IPS DF 6.9 (cell line): Measurements from ENCODE around the gene SRPK2.
"Not testable (repeated sequence)": the region's sequence is repeated elsewhere in the genome, so short reads cannot be mapped to it uniquely, and the experiment has no call there.

Experiments used
- DNase-seq: peaks from one replicate; pipeline ENCODE4 v3.0.0-alpha.2; 2013; ENCODE audit warnings: low read depth, low spot score
- H3K27ac ChIP-seq: one replicate; pipeline ENCODE4 v1.5.1; 2013; ENCODE audit warnings: low read length, control low read depth
- H3K27me3 ChIP-seq: 2 replicates; pipeline ENCODE4 v1.6.1; 2013; ENCODE audit warnings: mild to moderate bottlenecking, low read length; ENCODE audit not compliant: control insufficient read depth, insufficient read depth
- H3K36me3 ChIP-seq: 2 replicates; pipeline ENCODE4 v1.6.1; 2013; ENCODE audit warnings: low read length; ENCODE audit not compliant: control insufficient read depth, insufficient read depth
- H3K4me1 ChIP-seq: 2 replicates; pipeline ENCODE4 v1.6.1; 2013; ENCODE audit warnings: low read length; ENCODE audit not compliant: control insufficient read depth, insufficient read depth
- H3K4me3 ChIP-seq: 2 replicates; pipeline ENCODE4 v1.5.1; 2013; ENCODE audit warnings: mild to moderate bottlenecking, low read length
- H3K9me3 ChIP-seq: 2 replicates; pipeline ENCODE4 v1.6.1; 2013; ENCODE audit warnings: low read length, inconsistent platforms; ENCODE audit not compliant: control insufficient read depth, insufficient read depth
- WGBS: extraction: QIAGEN DNeasy Blood & Tissue Kit; methylation state at CpG from one replicate; pipeline ENCODE4 v1.1.7; 2013; ENCODE audit warnings: mixed read lengths, missing lambda C conversion rate; ENCODE audit not compliant: insufficient read length, insufficient coverage; 5-methylcytosine and 5-hydroxymethylcytosine counted together

The SRPK2 gene

DNA sequence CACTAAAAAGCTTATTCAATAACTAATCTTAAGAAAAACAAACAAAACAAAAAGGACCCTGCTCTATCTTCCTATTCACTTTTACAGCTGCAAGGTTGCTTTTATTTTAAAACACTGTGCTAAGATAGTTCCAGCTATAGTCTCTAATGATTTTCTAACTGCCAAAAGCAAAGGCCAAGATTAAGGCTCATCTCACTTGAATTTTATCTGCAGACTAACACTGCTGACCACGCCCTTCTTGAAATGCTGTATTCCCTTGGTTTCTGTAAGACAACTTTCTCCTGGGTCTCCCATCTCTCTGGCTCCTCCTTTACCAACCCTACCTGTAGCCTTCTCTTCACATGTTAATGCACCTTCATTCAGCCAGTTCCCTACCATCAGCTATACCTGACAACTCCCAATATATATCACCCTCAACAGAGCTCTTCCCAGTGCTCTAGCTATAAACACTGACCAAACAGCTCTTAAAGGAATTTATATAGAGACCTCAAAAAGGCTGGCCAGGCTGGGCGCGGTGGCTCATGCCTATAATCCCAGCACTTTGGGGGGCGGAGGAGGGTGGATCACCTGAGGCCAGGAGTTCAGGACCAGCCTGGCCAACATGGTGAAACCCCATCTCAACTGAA lies 11.7 kb downstream of the SRPK2 start:
- no peak for DNase-seq
- H3K4me1 ChIP-seq, result no peaks in the 10 kb centered on the region; the same call in 1 of the 2 replicates
- H3K4me3 ChIP-seq, result no peak overlapping the region
- WGBS, result no CpG with 5 or more reads among the region's 4 CpGs
- H3K27ac ChIP-seq, result no peak overlapping the region
- no peaks in the 10 kb centered on the region for H3K9me3 ChIP-seq
- H3K27me3 ChIP-seq, result no peaks in the 10 kb centered on the region
- no peaks in the 10 kb centered on the region for H3K36me3 ChIP-seq

- no peak overlapping the region for H3K27ac ChIP-seq
- no peaks in the 10 kb centered on the region for H3K27me3 ChIP-seq
- WGBS, result no CpG with 5 or more reads among the region's 3 CpGs
- no peaks in the 10 kb centered on the region for H3K4me1 ChIP-seq
- H3K9me3 ChIP-seq, result no peaks in the 10 kb centered on the region
- DNase-seq, result no peak
- no peak overlapping the region for H3K4me3 ChIP-seq
- no peaks in the 10 kb centered on the region for H3K36me3 ChIP-seq
Measured at GRCh38 chr7:105369944-105370343, 18.8 kb downstream of the SRPK2 start.

GRCh38 chr7:105367458-105367857 lies 21.3 kb downstream of the SRPK2 start:
- no peak for DNase-seq
- no peaks in the 10 kb centered on the region for H3K4me1 ChIP-seq
- no CpG with 5 or more reads among the region's 2 CpGs for WGBS
- no peaks in the 10 kb centered on the region for H3K9me3 ChIP-seq
- no peaks in the 10 kb centered on the region for H3K27me3 ChIP-seq
- H3K4me3 ChIP-seq, result no peak overlapping the region
- no peak overlapping the region for H3K27ac ChIP-seq
- H3K36me3 ChIP-seq, result no peaks in the 10 kb centered on the region

GRCh38 chr7:105365541-105366534 lies 22.9 kb downstream of the SRPK2 start:
- no peak for DNase-seq
- H3K4me3 ChIP-seq, result no peak overlapping the region
- WGBS, result no CpG with 5 or more reads among the region's 25 CpGs
- no peaks in the 10 kb centered on the region for H3K27me3 ChIP-seq
- no peaks in the 10 kb centered on the region for H3K4me1 ChIP-seq
- no peaks in the 10 kb centered on the region for H3K36me3 ChIP-seq
- H3K27ac ChIP-seq, result no peak overlapping the region
- H3K9me3 ChIP-seq, result no peaks in the 10 kb centered on the region

DNA sequence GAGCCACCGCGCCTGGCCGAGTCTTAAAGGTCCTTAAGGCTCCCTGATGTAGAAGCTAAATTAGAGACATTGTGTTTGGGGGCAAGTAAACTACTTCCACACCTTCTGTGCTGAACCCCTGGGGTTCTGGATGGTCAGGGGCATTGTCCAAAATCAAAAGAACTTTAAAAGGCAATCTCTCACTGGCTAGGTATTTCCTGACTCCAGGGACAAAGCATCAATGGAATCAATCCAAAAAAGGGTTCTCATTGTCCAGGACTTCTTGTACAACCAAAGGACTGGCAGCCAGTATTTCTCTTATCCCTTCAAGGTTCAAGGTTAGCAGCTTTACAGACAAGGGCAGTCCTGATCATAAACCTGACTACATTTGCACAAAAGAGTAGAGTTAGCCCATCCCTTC lies 24.0 kb downstream of the SRPK2 start:
- H3K4me1 ChIP-seq, result no peaks in the 10 kb centered on the region
- no peak overlapping the region for H3K4me3 ChIP-seq
- H3K27me3 ChIP-seq, result no peaks in the 10 kb centered on the region
- H3K36me3 ChIP-seq, result no peaks in the 10 kb centered on the region
- no peak overlapping the region for H3K27ac ChIP-seq
- no CpG with 5 or more reads among the region's 3 CpGs for WGBS
- H3K9me3 ChIP-seq, result no peaks in the 10 kb centered on the region
- no peak for DNase-seq

DNA sequence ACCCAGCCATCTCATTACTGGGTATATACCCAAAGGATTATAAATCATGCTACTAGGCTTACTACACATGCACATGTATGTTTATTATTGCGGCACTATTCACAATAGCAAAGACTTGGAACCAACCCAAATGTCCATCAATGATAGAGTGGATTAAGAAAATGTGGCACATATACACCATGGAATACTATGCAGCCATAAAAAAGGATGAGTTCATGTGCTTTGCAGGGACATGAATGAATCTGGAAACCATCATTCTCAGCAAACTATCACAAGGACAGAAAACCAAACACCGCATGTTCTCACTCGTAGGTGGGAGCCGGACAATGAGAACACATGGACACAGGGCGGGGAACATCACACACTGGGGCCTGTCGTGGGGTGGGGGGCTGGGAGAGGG lies 25.1 kb downstream of the SRPK2 start:
- H3K27ac ChIP-seq, H3K36me3 ChIP-seq, H3K9me3 ChIP-seq, H3K27me3 ChIP-seq, H3K4me1 ChIP-seq, DNase-seq, H3K4me3 ChIP-seq: not testable (repeated sequence)
- no CpG with 5 or more reads among the region's 6 CpGs for WGBS

- H3K36me3 ChIP-seq, H3K4me1 ChIP-seq, DNase-seq, H3K9me3 ChIP-seq, H3K4me3 ChIP-seq, H3K27me3 ChIP-seq, H3K27ac ChIP-seq: not testable (repeated sequence)
- WGBS, result no CpG with 5 or more reads among the region's 5 CpGs
Measured at GRCh38 chr7:105362685-105363084, 26.0 kb downstream of the SRPK2 start.

DNA sequence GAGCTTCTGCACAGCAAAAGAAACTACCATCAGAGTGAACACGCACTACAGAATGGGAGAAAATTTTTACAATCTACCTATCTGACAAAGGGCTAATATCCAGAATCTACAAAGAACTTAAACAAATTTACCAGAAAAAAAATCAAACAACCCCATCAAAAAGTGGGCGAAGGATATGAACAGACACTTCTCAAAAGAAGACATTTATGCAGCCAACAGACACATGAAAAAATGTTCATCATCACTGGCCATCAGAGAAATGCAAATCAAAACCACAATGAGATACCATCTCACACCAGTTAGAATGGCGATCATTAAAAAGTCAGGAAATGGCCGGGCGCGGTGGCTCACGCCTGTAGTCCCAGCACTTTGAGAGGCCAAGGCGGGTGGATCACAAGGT lies 26.7 kb downstream of the SRPK2 start:
- not testable (repeated sequence) for DNase-seq, H3K27me3 ChIP-seq, H3K36me3 ChIP-seq, H3K4me3 ChIP-seq, H3K27ac ChIP-seq, H3K4me1 ChIP-seq, H3K9me3 ChIP-seq
- WGBS, result no CpG with 5 or more reads among the region's 8 CpGs

DNA sequence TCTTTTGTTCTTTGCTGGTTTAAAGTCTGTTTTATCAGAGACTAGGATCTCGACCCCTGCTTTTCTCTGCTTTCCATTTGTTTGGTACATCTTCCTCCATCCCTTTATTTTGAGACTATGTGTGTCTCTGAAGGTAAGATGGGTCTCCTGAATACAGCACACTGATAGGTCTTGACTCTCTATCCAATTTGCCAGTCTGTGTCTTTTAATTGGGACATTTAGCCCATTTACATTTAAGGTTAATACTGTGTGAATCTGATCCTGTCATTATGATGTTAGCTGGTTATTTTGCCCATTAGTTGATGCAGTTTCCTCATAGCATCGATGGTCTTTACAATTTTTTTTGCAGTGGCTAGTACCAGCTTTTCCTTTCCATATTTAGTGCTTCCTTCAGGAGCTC lies 28.6 kb downstream of the SRPK2 start:
- not testable (repeated sequence) for H3K27me3 ChIP-seq, H3K9me3 ChIP-seq, H3K36me3 ChIP-seq, DNase-seq, H3K4me1 ChIP-seq, H3K27ac ChIP-seq, H3K4me3 ChIP-seq
- whole genome bisulfite sequencing, result no CpG with 5 or more reads among the region's 2 CpGs

DNA sequence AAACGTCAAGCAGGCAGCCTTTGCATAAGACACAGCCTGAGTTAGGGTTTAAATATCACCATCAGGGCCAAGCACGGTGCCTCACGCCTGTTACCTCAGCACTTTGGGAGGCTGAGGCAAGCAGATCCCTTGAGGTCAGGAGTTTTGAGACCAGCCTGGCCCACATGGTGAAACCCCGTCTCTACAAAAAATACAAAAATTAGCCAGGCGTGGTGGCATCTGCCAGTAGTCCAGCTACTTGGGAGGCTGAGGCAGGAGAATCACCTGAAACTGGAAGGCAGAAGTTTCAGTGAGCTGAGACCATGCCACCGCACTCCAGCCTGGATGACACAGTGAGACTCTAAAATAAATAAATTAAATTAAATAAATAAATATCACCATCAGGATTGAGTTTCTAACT lies 33.0 kb downstream of the SRPK2 start:
- Histone ChIP-seq H3K4me1 (peaks cover 3% of the 10 kb centered on the region; the same call in 1 of the 2 replicates), H3K27me3 (no peaks in the 10 kb centered on the region), H3K9me3 (no peaks in the 10 kb centered on the region), H3K27ac (no peak overlapping the region), H3K4me3 (no peak overlapping the region), H3K36me3 (no peaks in the 10 kb centered on the region)
- WGBS, result no CpG with 5 or more reads among the region's 6 CpGs
- DNase-seq, result no peak
